ENCODE results near the gene ANXA9. TPM values are rescaled to one million over a fixed set of nuclear protein-coding genes. Genes with fewer than 3 reads are reported as not detected.

Gene ANXA9
- total and polyA plus RNA-seq, 5 experiments from 2014 or later, result 0.10 to 0.49 TPM; not detected in 3

DNA sequence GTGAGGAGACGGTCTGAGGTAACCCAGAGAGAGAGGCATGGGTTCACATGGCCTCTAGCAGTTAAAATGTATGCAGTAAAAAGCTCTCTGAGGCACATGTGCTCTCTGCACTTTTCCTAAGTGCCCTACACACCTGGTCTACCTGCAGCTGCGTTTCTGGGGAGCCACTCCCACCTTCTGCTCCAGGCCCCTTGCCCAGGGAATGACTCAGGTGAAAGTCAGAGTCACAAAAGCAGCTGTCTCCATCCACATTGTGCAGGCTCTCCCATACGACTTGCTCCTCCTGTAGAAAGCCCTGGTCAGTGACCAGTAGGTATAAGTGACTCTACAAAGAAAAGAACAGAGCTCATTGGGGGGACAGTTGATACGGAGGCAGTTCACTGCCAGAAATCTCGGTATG lies 15.9 kb downstream of the ANXA9 start:
- Mint-ChIP-seq H3K36me3 (peaks cover 0 to 68% (median 11%) of the 10 kb centered on the region in 3 donors), H3K27ac (no peak overlapping the region), H3K4me1 (peaks cover 15 to 40% (median 31%) of the 10 kb centered on the region in 4 donors), H3K4me3 (no peak overlapping the region), H3K9me3 (no peaks in the 10 kb centered on the region), H3K27me3 (no peaks in the 10 kb centered on the region)
- DNase-seq (no peak), ATAC-seq (no peak)
- POLR2A ChIA-PET, result interaction anchor here (1.0 to 1.6 kb wide), 3 partner anchors 9 to 159 kb away, joined by 3 to 5 read pairs (median 4); partner anchors contain the start of genes CERS2, MINDY1 and TNFAIP8L2

DNA sequence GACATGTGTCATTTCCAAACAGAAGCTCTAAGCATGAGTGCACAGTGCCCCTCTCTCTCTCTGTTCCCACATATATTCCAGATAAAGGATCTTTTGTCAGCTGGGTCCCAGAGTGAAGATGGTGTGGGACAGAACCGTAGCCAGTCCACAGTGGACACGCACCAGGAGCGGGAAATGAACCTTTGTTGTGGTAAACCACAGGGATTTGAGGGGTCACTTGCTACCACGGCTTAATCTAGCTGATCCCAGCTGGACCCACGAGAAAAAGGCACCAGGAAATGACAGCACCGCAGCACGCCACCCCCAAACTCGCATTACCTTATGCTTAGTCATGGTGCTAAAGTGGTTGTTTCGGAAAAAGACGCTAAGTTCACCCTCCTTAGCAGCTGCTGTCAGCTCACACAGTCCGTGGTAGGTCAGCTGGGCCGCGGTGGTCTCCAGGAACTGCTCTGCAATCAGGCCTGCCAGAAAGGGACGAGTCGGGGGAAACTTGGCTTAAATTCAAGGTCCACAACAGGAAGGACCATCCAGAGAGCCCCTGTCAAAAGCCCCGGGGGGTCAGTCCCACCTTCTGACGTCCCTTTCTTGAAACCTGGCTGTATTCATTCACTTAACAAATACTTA lies 17.1 kb downstream of the ANXA9 start:
- no peak for DNase-seq
- POLR2A ChIA-PET, result interaction anchor here (0.6 to 1.0 kb wide), 4 partner anchors 25 to 444 kb away, joined by 3 to 4 read pairs (median 3); no protein-coding TSS in a partner anchor
- Mint-ChIP-seq H3K9me3 (no peaks in the 10 kb centered on the region), H3K27ac (peak overlapping the region in 6 of 10 donors; percentile 40 to 87 (median 60)), H3K27me3 (no peaks in the 10 kb centered on the region), H3K4me1 (peaks cover 18 to 50% (median 39%) of the 10 kb centered on the region in 4 donors), H3K36me3 (peaks cover 0 to 68% (median 11%) of the 10 kb centered on the region in 3 donors), H3K4me3 (no peak overlapping the region)
- no peak for ATAC-seq

DNA sequence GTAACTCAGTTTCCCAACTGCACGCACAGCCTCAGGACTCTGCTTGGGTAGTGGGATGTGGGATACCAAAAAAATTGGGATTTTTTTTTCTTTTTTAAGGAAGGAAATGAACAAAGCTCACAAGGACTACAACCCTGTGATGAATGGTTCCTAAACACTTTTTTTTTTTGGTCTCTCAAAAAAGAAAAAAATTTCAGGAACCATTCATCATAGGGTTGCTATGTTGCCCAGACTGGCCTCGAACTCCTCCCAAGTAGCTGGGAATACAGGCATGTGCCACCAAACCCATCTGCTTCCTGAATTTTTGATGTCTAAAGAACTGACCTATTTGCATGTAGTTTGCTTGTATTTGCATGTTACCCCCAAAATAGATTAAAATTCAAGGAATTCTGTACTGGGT lies 17.8 kb downstream of the ANXA9 start:
- POLR2A ChIA-PET, result interaction anchor here (0.6 to 1.0 kb wide), 4 partner anchors 26 to 413 kb away, joined by 3 to 4 read pairs (median 3); no protein-coding TSS in a partner anchor

DNA sequence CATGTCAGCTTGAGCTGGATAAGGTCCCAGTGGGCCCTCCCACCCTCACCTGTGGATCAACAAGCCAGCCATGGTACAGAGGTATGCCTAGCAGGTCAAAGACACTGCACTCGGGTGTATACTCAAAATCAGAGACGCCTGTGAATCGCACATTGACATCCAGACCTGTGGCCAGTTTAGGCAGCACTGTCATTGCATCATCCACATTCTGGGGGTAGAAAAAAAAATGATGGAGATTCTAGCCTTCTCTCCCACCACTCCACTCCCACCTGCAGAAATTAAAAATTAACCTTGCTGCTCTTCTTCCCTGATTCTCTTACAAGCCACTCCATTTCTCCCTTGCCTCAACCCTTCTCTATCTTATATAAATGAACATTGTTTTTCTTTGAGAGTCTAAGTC lies 18.3 kb downstream of the ANXA9 start:
- POLR2A ChIA-PET, result interaction anchor here (0.6 to 1.5 kb wide), 4 partner anchors 26 to 382 kb away, joined by 3 to 5 read pairs (median 4); partner anchors contain the start of gene CERS2
- H3K27ac Mint-ChIP-seq, result peak overlapping the region in 5 of 10 donors; percentile 36 to 82 (median 78)
- H3K4me1 Mint-ChIP-seq, result peaks cover 19 to 59% (median 45%) of the 10 kb centered on the region in 4 donors

More for the DNA sequence above, 17.8 kb downstream of the ANXA9 start:
- Mint-ChIP-seq H3K27me3 (no peaks in the 10 kb centered on the region), H3K36me3 (peaks cover 0 to 68% (median 11%) of the 10 kb centered on the region in 3 donors), H3K4me3 (no peak overlapping the region), H3K27ac (peak overlapping the region in 3 of 10 donors; percentile 37 to 82 (median 81)), H3K9me3 (no peaks in the 10 kb centered on the region), H3K4me1 (peaks cover 18 to 56% (median 42%) of the 10 kb centered on the region in 4 donors)
- no peak for DNase-seq
- no peak for ATAC-seq

DNA sequence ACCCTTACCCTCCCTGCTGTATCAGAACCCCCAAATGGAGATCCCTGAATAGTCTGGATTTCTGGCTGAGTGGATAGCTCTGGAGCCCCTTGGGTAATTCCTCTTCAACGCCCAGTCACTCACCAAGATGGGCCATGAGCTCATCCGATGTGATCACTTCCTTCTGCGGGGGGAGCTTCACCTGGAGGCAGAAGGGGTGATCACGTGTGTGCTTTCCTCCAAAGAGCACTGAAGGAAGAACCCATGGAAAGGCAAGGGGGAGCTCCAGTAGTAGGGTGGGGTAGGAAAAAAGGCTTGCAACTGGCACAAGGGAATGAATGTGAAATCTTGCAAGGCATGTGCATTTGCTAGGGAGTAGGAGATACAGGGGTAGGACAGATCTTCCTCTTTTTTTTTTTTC lies 19.5 kb downstream of the ANXA9 start:
- POLR2A ChIA-PET, result interaction anchor here (1.5 kb wide), 1 partner anchor 27 kb away, joined by 5 read pairs; the partner anchor contains the start of gene CERS2
- ATAC-seq, result no peak

More for the DNA sequence above, 18.3 kb downstream of the ANXA9 start:
- H3K36me3 Mint-ChIP-seq, result peaks cover 0 to 68% (median 11%) of the 10 kb centered on the region in 3 donors
- no peaks in the 10 kb centered on the region for H3K9me3 Mint-ChIP-seq
- DNase-seq (no peak), ATAC-seq (no peak)
- H3K4me3 Mint-ChIP-seq, result no peak overlapping the region
- H3K27me3 Mint-ChIP-seq, result no peaks in the 10 kb centered on the region

DNA sequence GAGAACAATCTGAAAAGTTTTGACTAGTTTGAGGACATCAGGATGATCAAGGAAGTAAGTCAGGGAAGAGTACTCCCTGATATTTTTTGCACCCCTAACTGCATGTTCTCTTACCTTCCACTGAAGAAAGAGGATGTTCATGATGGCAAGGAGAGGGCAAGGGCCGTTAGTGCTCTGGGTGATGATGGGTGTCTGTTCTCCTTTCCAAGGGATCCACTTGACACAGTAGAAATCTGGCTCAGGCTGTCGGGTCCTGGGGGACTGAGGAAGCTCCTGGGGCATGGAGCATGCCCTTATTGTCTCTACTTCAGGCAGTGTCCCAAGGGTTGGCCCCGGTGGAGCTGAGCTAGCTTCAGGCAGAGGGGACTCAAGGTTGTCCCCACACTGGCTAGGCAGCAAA lies 20.0 kb downstream of the ANXA9 start:
- H3K4me1 Mint-ChIP-seq, result peaks cover 29 to 70% (median 59%) of the 10 kb centered on the region in 4 donors
- H3K27ac Mint-ChIP-seq, result peak overlapping the region in 9 of 10 donors; percentile 67 to 98 (median 91)
- H3K27me3 Mint-ChIP-seq, result no peaks in the 10 kb centered on the region
- POLR2A ChIA-PET, result interaction anchor here (1.5 to 1.6 kb wide), 2 partner anchors 28 kb away, joined by 5 to 9 read pairs; partner anchors contain the start of gene CERS2
- no peak for ATAC-seq
- no peak for DNase-seq
- H3K36me3 Mint-ChIP-seq, result peaks cover 0 to 54% (median 11%) of the 10 kb centered on the region in 3 donors
- H3K4me3 Mint-ChIP-seq, result peak overlapping the region in 9 of 10 donors; percentile 13 to 98 (median 81)
- no peaks in the 10 kb centered on the region for H3K9me3 Mint-ChIP-seq

More for the DNA sequence above, 19.5 kb downstream of the ANXA9 start:
- Mint-ChIP-seq H3K27ac (peak overlapping the region; percentile 27 to 98 (median 87)), H3K4me3 (peak overlapping the region in 8 of 10 donors; percentile 13 to 98 (median 84)), H3K4me1 (peaks cover 26 to 65% (median 54%) of the 10 kb centered on the region in 4 donors), H3K36me3 (peaks cover 0 to 58% (median 11%) of the 10 kb centered on the region in 3 donors), H3K27me3 (no peaks in the 10 kb centered on the region), H3K9me3 (no peaks in the 10 kb centered on the region)
- no peak for DNase-seq

DNA sequence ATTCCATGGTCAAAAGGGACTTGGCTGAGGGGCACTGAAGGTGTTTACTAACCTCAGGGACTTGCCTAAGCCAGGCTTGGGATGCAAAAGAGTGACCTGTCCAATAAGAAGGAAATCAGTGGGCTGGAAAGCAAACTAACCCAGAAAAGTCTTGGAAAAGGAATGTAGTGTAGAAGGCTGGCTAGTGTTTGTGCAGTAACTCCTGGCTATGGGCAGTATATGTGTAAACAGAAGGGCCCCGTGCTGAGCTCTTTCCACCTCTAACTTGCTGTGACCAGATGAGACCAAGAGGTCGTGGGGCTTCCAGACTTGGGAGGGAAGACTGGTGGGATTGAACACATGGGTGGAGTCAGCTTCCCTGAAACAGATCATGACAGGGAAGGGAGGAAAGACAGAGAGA lies 20.5 kb downstream of the ANXA9 start:
- H3K4me3 Mint-ChIP-seq, result peak overlapping the region; percentile 66 to 98 (median 84)
- DNase-seq, result no peak
- no peaks in the 10 kb centered on the region for H3K9me3 Mint-ChIP-seq
- POLR2A ChIA-PET, result interaction anchor here (0.9 to 1.6 kb wide), 4 partner anchors 15 to 80 kb away, joined by 4 to 9 read pairs (median 7); partner anchors contain the start of genes CDC42SE1 and MLLT11
- H3K36me3 Mint-ChIP-seq, result peaks cover 0 to 48% (median 11%) of the 10 kb centered on the region in 3 donors
- no peak for ATAC-seq
- no peaks in the 10 kb centered on the region for H3K27me3 Mint-ChIP-seq
- H3K27ac Mint-ChIP-seq, result peak overlapping the region; percentile 89 to 98 (median 94)
- peaks cover 35 to 75% (median 64%) of the 10 kb centered on the region in 4 donors for H3K4me1 Mint-ChIP-seq

DNA sequence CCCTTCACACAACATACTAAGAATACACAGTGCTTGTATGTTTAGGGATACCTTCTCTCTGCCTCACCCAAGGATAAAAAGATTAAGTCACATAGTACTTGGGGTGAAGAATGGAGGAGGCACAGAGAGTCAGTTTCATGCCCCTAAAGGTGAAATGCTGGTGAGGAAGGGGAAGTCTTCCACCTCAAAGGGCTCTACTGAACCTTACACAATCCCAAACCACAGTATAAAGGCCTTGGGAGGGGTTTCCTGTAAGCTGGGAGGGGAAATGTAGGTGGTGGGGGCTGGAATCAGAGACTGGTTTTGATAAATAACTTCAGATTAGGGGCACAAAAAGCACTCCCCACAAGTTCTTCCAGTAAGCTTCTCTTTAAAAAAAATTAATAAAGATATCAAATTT lies 21.1 kb downstream of the ANXA9 start:
- Mint-ChIP-seq H3K9me3 (no peaks in the 10 kb centered on the region), H3K36me3 (peaks cover 0 to 42% (median 11%) of the 10 kb centered on the region in 3 donors)
- POLR2A ChIA-PET, result interaction anchor here (0.9 to 1.6 kb wide), 6 partner anchors 15 to 439 kb away, joined by 3 to 9 read pairs (median 6); partner anchors contain the start of genes CDC42SE1 and MLLT11

DNA sequence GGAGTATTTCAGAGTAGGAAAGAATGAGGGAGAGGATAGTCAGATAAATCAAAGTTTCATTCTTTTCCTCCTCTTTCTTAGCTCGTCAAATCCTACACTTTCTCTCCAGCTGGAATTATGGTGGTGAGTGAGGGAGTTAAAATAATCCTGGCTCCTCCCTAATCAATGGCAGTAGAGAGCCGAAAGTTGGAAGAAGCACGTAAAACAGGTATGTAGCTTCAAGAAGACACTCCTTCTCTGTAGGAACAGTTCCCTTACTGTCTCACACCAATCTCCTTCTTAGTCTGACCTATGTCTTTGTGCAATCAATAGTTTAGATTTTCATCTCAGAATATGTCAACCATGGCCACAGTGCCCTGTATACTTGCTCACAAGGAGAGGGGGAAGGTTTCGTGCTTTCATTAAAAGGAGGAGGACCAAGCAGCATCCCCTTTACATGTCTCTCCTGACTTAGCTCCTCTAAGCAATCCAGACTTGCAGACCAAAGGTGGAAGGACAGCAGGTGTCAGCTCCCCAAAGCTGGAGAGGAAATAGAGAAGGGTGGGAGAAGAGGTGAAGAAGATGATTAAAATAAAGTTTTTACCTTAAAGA lies 23.7 kb downstream of the ANXA9 start:
- Mint-ChIP-seq H3K27ac (peak overlapping the region; percentile 95 to 99 (median 98)), H3K27me3 (no peaks in the 10 kb centered on the region), H3K4me1 (peaks cover 44 to 94% (median 84%) of the 10 kb centered on the region in 4 donors), H3K36me3 (peaks cover 0 to 18% (median 11%) of the 10 kb centered on the region in 3 donors), H3K9me3 (no peaks in the 10 kb centered on the region), H3K4me3 (peak overlapping the region; percentile 89 to 98 (median 96))
- ATAC-seq (no peak), DNase-seq (peak in 1 of 10 donors; percentile 16)
- POLR2A ChIA-PET, result interaction anchor here (1.2 to 3.9 kb wide), 10 partner anchors 8 to 643 kb away, joined by 3 to 47 read pairs (median 7); partner anchors contain the start of genes ANXA9, C1orf56, CDC42SE1 and CERS2

More for the DNA sequence above, 21.1 kb downstream of the ANXA9 start:
- Mint-ChIP-seq H3K27me3 (no peaks in the 10 kb centered on the region), H3K27ac (peak overlapping the region; percentile 89 to 98 (median 94)), H3K4me1 (peaks cover 39 to 81% (median 70%) of the 10 kb centered on the region in 4 donors), H3K4me3 (peak overlapping the region; percentile 66 to 98 (median 84))
- ATAC-seq, result peak; percentile 13 to 19
- peak in 3 of 10 donors; percentile 15 to 37 (median 33) for DNase-seq

DNA sequence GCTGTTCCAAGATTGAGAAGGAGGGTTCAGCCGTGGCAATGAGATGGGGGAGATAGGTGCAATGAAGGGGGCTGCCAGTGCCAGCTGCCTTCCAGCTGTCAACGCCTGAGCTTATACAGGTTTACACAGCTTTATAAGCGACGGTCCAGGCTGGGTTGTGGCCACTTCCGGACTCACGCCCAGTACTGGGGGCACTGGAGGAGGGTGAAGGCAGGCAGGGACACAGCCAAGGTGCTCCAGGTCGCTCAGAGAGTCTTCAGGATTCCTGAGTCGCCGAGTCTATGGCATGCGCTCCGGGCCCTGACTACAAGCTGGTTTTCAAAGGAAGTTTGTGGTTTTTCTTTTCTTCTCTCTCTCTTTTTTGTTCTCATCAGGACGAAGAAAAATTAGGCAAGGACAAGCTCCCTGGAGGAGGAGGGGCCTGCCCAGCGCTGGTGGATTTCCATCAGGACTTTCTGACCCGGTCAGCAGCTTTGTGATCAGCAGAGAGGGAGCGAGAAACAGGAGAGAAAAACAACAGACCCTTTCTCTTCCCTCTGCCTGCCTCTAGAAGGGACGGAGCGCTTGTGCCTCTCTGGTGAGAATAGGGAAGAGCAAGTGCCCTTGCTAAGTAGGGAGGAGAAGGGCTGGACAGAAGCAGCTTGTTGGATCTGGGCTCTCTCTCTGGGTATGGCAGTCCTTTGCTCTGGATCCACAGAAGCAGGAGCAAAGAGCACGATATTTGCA lies 24.4 kb downstream of the ANXA9 start, which contains the start of gene MINDY1:
Gene MINDY1, minus strand, starts transcription at position 576 of the 726 bp plus-strand sequence. CDS start 4,285 bp downstream, outside the sequence.
- DNase-seq, result peak in 7 of 10 donors; percentile 9 to 62 (median 26)
- Mint-ChIP-seq H3K27ac (peak within 1 kb of the TSS; percentile 95 to 99 (median 98)), H3K9me3 (no peaks in the 10 kb centered on the region), H3K4me3 (peak within 1 kb of the TSS; percentile 89 to 98 (median 96)), H3K4me1 (peaks cover 48 to 95% (median 86%) of the 10 kb centered on the region in 4 donors), H3K27me3 (no peaks in the 10 kb centered on the region), H3K36me3 (peaks cover 0 to 11% (median 9%) of the 10 kb centered on the region in 3 donors)
- peak in 1 of 2 donors; percentile 23 for ATAC-seq
- POLR2A ChIA-PET, result interaction anchor here (0.6 to 3.9 kb wide), 13 partner anchors 9 to 643 kb away, joined by 3 to 47 read pairs (median 5); partner anchors contain the start of genes ANXA9, C1orf56, CDC42SE1 and CERS2

DNA sequence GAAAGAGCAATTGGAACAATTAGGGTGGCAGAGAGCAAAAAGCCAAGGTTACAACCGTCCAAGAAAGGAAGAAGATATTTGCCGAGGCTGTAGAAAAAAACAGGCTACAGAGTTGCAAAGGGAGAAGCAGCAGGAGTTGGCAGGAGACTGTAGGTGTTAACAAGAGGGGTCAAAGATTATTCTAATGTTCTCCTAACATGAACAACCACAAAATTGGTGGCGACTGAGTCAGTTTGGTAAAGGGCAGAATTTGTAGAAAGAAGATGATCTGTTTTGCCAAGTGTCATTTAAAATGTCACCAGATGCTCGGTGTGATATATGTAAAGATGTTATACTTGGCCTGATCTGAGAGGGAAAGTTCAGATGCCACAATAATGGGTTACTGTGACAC lies 25.8 kb downstream of the ANXA9 start:
- ATAC-seq (peak in 1 of 2 donors; percentile 77), DNase-seq (peak in 1 of 10 donors; percentile 22)
- Mint-ChIP-seq H3K4me1 (peaks cover 40 to 92% (median 84%) of the 10 kb centered on the region in 4 donors), H3K27ac (peak overlapping the region; percentile 95 to 99 (median 98)), H3K36me3 (peaks cover 0 to 3% (median 2%) of the 10 kb centered on the region in 3 donors), H3K9me3 (no peaks in the 10 kb centered on the region), H3K4me3 (peak overlapping the region; percentile 89 to 98 (median 96)), H3K27me3 (no peaks in the 10 kb centered on the region)
- POLR2A ChIA-PET, result interaction anchor here (0.6 to 3.9 kb wide), 8 partner anchors 10 to 50 kb away, joined by 3 to 47 read pairs (median 7); partner anchors contain the start of genes ANXA9, CDC42SE1, CERS2 and MLLT11
